ENCODE results near the gene ZMYND8. TPM values are rescaled to one million over a fixed set of nuclear protein-coding genes. Genes with fewer than 3 reads are reported as not detected.
A peak's percentile ranks its signal among the peaks of the same experiment; 100 is the strongest.

Gene ZMYND8
- total and polyA plus RNA-seq, 10 of the 15 experiments (the other 5 are each of a cell fraction or from before 2014, with no cell fraction given) = 12.9 to 54.8 (median 23.1) TPM

- 70% methylated on average over 11 of the region's 11 CpGs for WGBS (ENCODE audit: insufficient coverage, insufficient replicate concordance, low lambda C conversion rate, missing lambda C conversion rate)
- Histone ChIP-seq H3K9me3 (replicated peaks; ENCODE audit: control insufficient read depth, insufficient read depth, low read length) (no peaks in the 10 kb centered on the region), H3K4me2 (ENCODE audit: control insufficient read depth, insufficient read depth) (no peak overlapping the region), H3K36me3 (ENCODE audit: control insufficient read depth in 2 of 2, insufficient read depth in 2 of 2, low read length in 1 of 2) (no peaks in the 10 kb centered on the region), H3K4me1 (ENCODE audit: control insufficient read depth, insufficient read depth, low read length) (no peaks in the 10 kb centered on the region), H3K79me2 (ENCODE audit: control insufficient read depth, insufficient read depth, low read length) (no peaks in the 10 kb centered on the region), H3K4me3 (no peak overlapping the region), H2AFZ (ENCODE audit: control insufficient read depth, low read depth, low read length) (no peak overlapping the region), H3K27ac (ENCODE audit: control insufficient read depth, insufficient read depth) (no peak overlapping the region), H3K27me3 (replicated peaks in 1 of 2; ENCODE audit: control insufficient read depth in 2 of 2, insufficient read depth in 2 of 2, low read length in 1 of 2) (peaks cover 0 to 1% of the 10 kb centered on the region in 2 experiments; a peak in 1 of 4 replicates), H4K20me1 (ENCODE audit: control insufficient read depth, insufficient read depth) (no peaks in the 10 kb centered on the region), H3K9ac (ENCODE audit: control insufficient read depth, insufficient read depth, low read length) (no peak overlapping the region)
- RAD21 ChIA-PET (ENCODE audit: unreplicated experiment) = no interaction called here
- no TSS peak for BruUV-seq (replicated peaks)
- in situ Hi-C loops (cut with MboI) (no loop called here), intact Hi-C loops (cut with micrococcal nuclease; ENCODE audit: unreplicated experiment) (no loop called here)
- FAIRE-seq = no peak
- no peak for ATAC-seq
- CTCF ChIA-PET = interaction anchor here (1.2 to 2.7 kb wide), 2 partner anchors 10 to 195 kb away, joined by 5 to 8 read pairs; no protein-coding TSS in a partner anchor
- no peak for DNase-seq (ENCODE audit: low read depth, low spot score)
- POLR2A ChIA-PET = no interaction called here
- SMC1A ChIA-PET (ENCODE audit: uncharacterized antibody, unreplicated experiment) = interaction anchor here (1.1 kb wide), 1 partner anchor 9 kb away, joined by 3 read pairs; no protein-coding TSS in a partner anchor
- TF ChIP-seq USF2 (IDR thresholded peaks at IDR 0.05; ENCODE audit: borderline replicate concordance, low read depth, low read length) = no peak
- TF ChIP-seq ETV6 (conservative IDR thresholded peaks at IDR 0.05 in 1 of 2, IDR thresholded peaks at IDR 0.05 in 1 of 2; ENCODE audit: borderline replicate concordance in 1 of 2, low read depth in 1 of 2) = 0 out of 4 replicates have a peak, but pooled peaks of 1 of the 2 experiments have one; percentile 55
These were observed 167.4 kb downstream of the ZMYND8 start for GRCh38 chr20:47189060-47189459.

- no peak overlapping the region for H3K9ac ChIP-seq (ENCODE audit: control insufficient read depth, insufficient read depth, low read length)
- H3K4me3 ChIP-seq = no peak overlapping the region
- no peak overlapping the region for H3K4me2 ChIP-seq (ENCODE audit: control insufficient read depth, insufficient read depth)
- intact Hi-C loops (cut with micrococcal nuclease; ENCODE audit: unreplicated experiment) (no loop called here), in situ Hi-C loops (cut with MboI) (no loop called here)
- DNase-seq (ENCODE audit: low read depth, low spot score) = no peak
- ChIA-PET CTCF (no interaction called here), POLR2A (no interaction called here), SMC1A (ENCODE audit: uncharacterized antibody, unreplicated experiment) (no interaction called here), RAD21 (ENCODE audit: unreplicated experiment) (no interaction called here)
- no peaks in the 10 kb centered on the region for H3K9me3 ChIP-seq (replicated peaks; ENCODE audit: control insufficient read depth, insufficient read depth, low read length)
- H2AFZ ChIP-seq (ENCODE audit: control insufficient read depth, low read depth, low read length) = no peak overlapping the region
- no peaks in the 10 kb centered on the region for H3K36me3 ChIP-seq (ENCODE audit: control insufficient read depth in 2 of 2, insufficient read depth in 2 of 2, low read length in 1 of 2)
- BruUV-seq (replicated peaks) = no TSS peak
- peaks cover 0 to 1% of the 10 kb centered on the region in 2 experiments; a peak in 1 of 4 replicates for H3K27me3 ChIP-seq (replicated peaks in 1 of 2; ENCODE audit: control insufficient read depth in 2 of 2, insufficient read depth in 2 of 2, low read length in 1 of 2)
- 67% methylated on average over 5 of the region's 5 CpGs for WGBS (ENCODE audit: insufficient coverage, insufficient replicate concordance, low lambda C conversion rate, missing lambda C conversion rate)
- H3K27ac ChIP-seq (ENCODE audit: control insufficient read depth, insufficient read depth) = no peak overlapping the region
- no peaks in the 10 kb centered on the region for H3K79me2 ChIP-seq (ENCODE audit: control insufficient read depth, insufficient read depth, low read length)
- no peak for ATAC-seq
- H4K20me1 ChIP-seq (ENCODE audit: control insufficient read depth, insufficient read depth) = no peaks in the 10 kb centered on the region
- H3K4me1 ChIP-seq (ENCODE audit: control insufficient read depth, insufficient read depth, low read length) = no peaks in the 10 kb centered on the region
- no peak for FAIRE-seq
- TF ChIP-seq PKNOX1 (IDR thresholded peaks at IDR 0.05) = no peak
- TF ChIP-seq MXI1 (IDR thresholded peaks at IDR 0.05; ENCODE audit: low read depth, low read length) = no peak
- no peak for TF ChIP-seq NRF1 (conservative IDR thresholded peaks at IDR 0.05; ENCODE audit: low read depth, low read length)
- TF ChIP-seq SP1 (IDR thresholded peaks at IDR 0.05; ENCODE audit: low read depth, low read length) = no peak
- TF ChIP-seq REST (IDR thresholded peaks at IDR 0.05; ENCODE audit: low read depth, low read length) = no peak
- no peak for TF ChIP-seq CHD2 (IDR thresholded peaks at IDR 0.05; ENCODE audit: borderline replicate concordance, low read depth, low read length)
- no peak for TF ChIP-seq RB1 (IDR thresholded peaks at IDR 0.05; ENCODE audit: borderline replicate concordance)
- TF ChIP-seq SMAD5 (IDR thresholded peaks at IDR 0.05; ENCODE audit: low read depth) = no peak
- TF ChIP-seq IKZF1 (conservative IDR thresholded peaks at IDR 0.05) = no peak
- TF ChIP-seq JUND (IDR thresholded peaks at IDR 0.05; ENCODE audit: low read depth, low read length) = no peak
- TF ChIP-seq NR2C1 (IDR thresholded peaks at IDR 0.05) = no peak
These were observed 168.0 kb downstream of the ZMYND8 start for GRCh38 chr20:47188540-47188939.

Measured in GM12878 (cell line).